Adipose tissue (tissue), 3 donors: Measurements from ENCODE around the gene ABI3BP. TPM values are rescaled to one million over a fixed set of nuclear protein-coding genes. Genes with fewer than 3 reads are reported as not detected.

Source experiments
- H3K27ac ChIP-seq: one replicate; pipeline ENCODE4 v1.5.1; 2013; ENCODE audit warnings: low read depth, low read length
- WGBS, 3 donors: extraction: QIAGEN DNeasy Blood & Tissue Kit; methylation state at CpG; one replicate each; pipeline ENCODE4 v1.1.7; 2013; 5-methylcytosine and 5-hydroxymethylcytosine counted together
- polyA plus RNA-seq, 3 donors: library from polyadenylated mRNA; stranded (reverse); fragments of 200-250 nt; gene quantifications; one replicate each; pipeline ENCODE4 v1.2.3, GENCODE V29; 2013
- donor health status: healthy with polysubstance abuse.
- donor health status: Bipolar disorder and iron deficiency.
- donor health status: healthy.

ABI3BP gene
- polyA plus RNA-seq, 3 donors, result 2.4 to 16.4 (median 16.1) TPM

- H3K27ac ChIP-seq, result no peak overlapping the region
- WGBS, 3 donors, result 66 to 81% (median 71%) methylated on average over 1 of the region's 1 CpG
Observed at GRCh38 chr3:100988080-100988479, 5.1 kb downstream of the ABI3BP start.

- no peak overlapping the region for H3K27ac ChIP-seq
Observed at GRCh38 chr3:100984308-100984707, 8.9 kb downstream of the ABI3BP start.

- H3K27ac ChIP-seq, result no peak overlapping the region
- WGBS, 3 donors, result 25 to 47% (median 39%) methylated on average over 4 of the region's 4 CpGs
Observed at GRCh38 chr3:100982710-100983109, 10.5 kb downstream of the ABI3BP start.

GRCh38 chr3:100981164-100981911 lies 11.9 kb downstream of the ABI3BP start:
- H3K27ac ChIP-seq, result no peak overlapping the region
- WGBS, 3 donors, result 65 to 83% (median 76%) methylated on average over 3 of the region's 3 CpGs

- 72 to 74% (median 73%) methylated on average over 1 of the region's 1 CpG for WGBS, 3 donors
- no peak overlapping the region for H3K27ac ChIP-seq
Observed at GRCh38 chr3:100978011-100978659, 15.1 kb downstream of the ABI3BP start.

- 54 to 84% (median 59%) methylated on average over 3 of the region's 3 CpGs for WGBS, 3 donors
- no peak overlapping the region for H3K27ac ChIP-seq
Observed at GRCh38 chr3:100976611-100977010, 16.6 kb downstream of the ABI3BP start.

- no peak overlapping the region for H3K27ac ChIP-seq
- 67 to 81% (median 74%) methylated on average over 2 of the region's 2 CpGs for WGBS, 3 donors
Observed at GRCh38 chr3:100975714-100976113, 17.5 kb downstream of the ABI3BP start.

GRCh38 chr3:100973594-100973993 lies 19.6 kb downstream of the ABI3BP start:
- no peak overlapping the region for H3K27ac ChIP-seq
- 58 to 82% (median 82%) methylated on average over 4 of the region's 4 CpGs for WGBS, 3 donors

GRCh38 chr3:100972867-100973266 lies 20.4 kb downstream of the ABI3BP start:
- H3K27ac ChIP-seq, result no peak overlapping the region
- 28 to 48% (median 46%) methylated on average over 1 of the region's 1 CpG for WGBS, 3 donors

GRCh38 chr3:100972301-100972844 lies 20.8 kb downstream of the ABI3BP start:
- WGBS, 3 donors, result 41 to 57% (median 56%) methylated on average over 2 of the region's 2 CpGs
- no peak overlapping the region for H3K27ac ChIP-seq

- WGBS, 3 donors, result 36 to 66% (median 51%) methylated on average over 2 of the region's 2 CpGs
- no peak overlapping the region for H3K27ac ChIP-seq
Observed at GRCh38 chr3:100971798-100972197, 21.4 kb downstream of the ABI3BP start.

- H3K27ac ChIP-seq, result no peak overlapping the region
- 85 to 91% (median 89%) methylated on average over 6 of the region's 6 CpGs for WGBS, 3 donors
Observed at GRCh38 chr3:100970477-100970990, 22.7 kb downstream of the ABI3BP start.

- no peak overlapping the region for H3K27ac ChIP-seq
- WGBS, 3 donors, result 64 to 81% (median 65%) methylated on average over 6 of the region's 6 CpGs
Observed at GRCh38 chr3:100968932-100969906, 24.0 kb downstream of the ABI3BP start.

GRCh38 chr3:100966807-100967206 lies 26.4 kb downstream of the ABI3BP start:
- 82 to 88% (median 85%) methylated on average over 2 of the region's 2 CpGs for whole genome bisulfite sequencing, 3 donors
- no peak overlapping the region for H3K27ac ChIP-seq

GRCh38 chr3:100966049-100966491 lies 27.2 kb downstream of the ABI3BP start:
- 59 to 75% (median 74%) methylated on average over 3 of the region's 3 CpGs for WGBS, 3 donors
- H3K27ac ChIP-seq, result no peak overlapping the region

- no peak overlapping the region for H3K27ac ChIP-seq
- 74 to 100% (median 92%) methylated on average over 1 of the region's 1 CpG for WGBS, 3 donors
Observed at GRCh38 chr3:100963041-100963440, 30.2 kb downstream of the ABI3BP start.

GRCh38 chr3:100957261-100957986 lies 35.8 kb downstream of the ABI3BP start:
- WGBS, 3 donors, result 56 to 72% (median 65%) methylated on average over 3 of the region's 3 CpGs
- no peak overlapping the region for H3K27ac ChIP-seq

- H3K27ac ChIP-seq, result no peak overlapping the region
- WGBS, 3 donors, result 67 to 71% (median 68%) methylated on average over 2 of the region's 2 CpGs
Observed at GRCh38 chr3:100956276-100956675, 36.9 kb downstream of the ABI3BP start.
